Neural cell (in vitro differentiated cells): ENCODE measurements around the gene RASSF8. TPM values are rescaled to one million over a fixed set of nuclear protein-coding genes. Genes with fewer than 3 reads are reported as not detected.

Experiments used
- H2AFZ ChIP-seq: fragments of 200-600, 300-800 bp; sonication (generic), shearing (Covaris generic); 2 replicates; pipeline ENCODE4 v1.6.0; 2014; ENCODE audit warnings: low read depth, mild to moderate bottlenecking, antibody characterized with exemption, low read length, moderate library complexity
- H3F3A ChIP-seq: fragments of 200-600 bp; shearing (Covaris generic); 2 replicates; pipeline ENCODE4 v1.6.1; 2016; ENCODE audit warnings: mild to moderate bottlenecking, moderate library complexity, mixed read lengths, antibody characterized with exemption, low read length; ENCODE audit not compliant: insufficient read depth, poor library complexity, severe bottlenecking
- H3K27ac ChIP-seq: fragments of 200-600, 300-800 bp; sonication (generic), shearing (Covaris generic); 2 replicates; pipeline ENCODE4 v1.5.1; 2014; ENCODE audit warnings: mild to moderate bottlenecking, low read length, moderate library complexity
- H3K27me3 ChIP-seq: fragments of 300-800, 200-600 bp; sonication (generic), shearing (Covaris generic); 2 replicates; pipeline ENCODE4 v1.6.0; 2014; ENCODE audit warnings: mild to moderate bottlenecking, low read depth, low read length, moderate library complexity; ENCODE audit not compliant: insufficient read depth
- H3K36me3 ChIP-seq: fragments of 300-800, 200-600 bp; sonication (generic), shearing (Covaris generic); 2 replicates; pipeline ENCODE4 v1.5.1; 2014; ENCODE audit warnings: mild to moderate bottlenecking, antibody characterized with exemption, low read length, moderate library complexity; ENCODE audit not compliant: insufficient read depth
- H3K4me2 ChIP-seq: fragments of 300-800, 200-600 bp; sonication (generic), shearing (Covaris generic); 2 replicates; pipeline ENCODE4 v1.6.0; 2014; ENCODE audit warnings: mild to moderate bottlenecking, low read length
- H3K4me3 ChIP-seq: fragments of 300-800, 200-600 bp; sonication (generic), shearing (Covaris generic); 2 replicates; pipeline ENCODE4 v1.5.1; 2014; ENCODE audit warnings: mild to moderate bottlenecking, low read length, moderate library complexity
- H3K79me2 ChIP-seq: fragments of 200-600 bp; shearing (Covaris generic); replicated peaks from 2 replicates; pipeline ENCODE4 v1.6.0; 2014; ENCODE audit warnings: mild to moderate bottlenecking, low read length, moderate library complexity; ENCODE audit not compliant: insufficient read depth
- H3K9ac ChIP-seq: fragments of 300-800, 200-600 bp; sonication (generic), shearing (Covaris generic); 2 replicates; pipeline ENCODE4 v1.6.1; 2016; ENCODE audit warnings: mild to moderate bottlenecking, low read length, mixed read lengths
- H3K9me2 ChIP-seq: fragments of 200-600 bp; shearing (Covaris generic); 2 replicates; pipeline ENCODE4 v1.6.1; 2016; ENCODE audit warnings: mild to moderate bottlenecking, low read length, mixed read lengths; ENCODE audit not compliant: insufficient read depth
- H3K9me3 ChIP-seq: fragments of 200-600, 300-800 bp; sonication (generic), shearing (Covaris generic); 2 replicates; pipeline ENCODE4 v1.6.1; 2016; ENCODE audit warnings: mild to moderate bottlenecking, mixed run types, low read length, moderate library complexity, mixed read lengths
- H4K20me1 ChIP-seq: fragments of 200-600 bp; shearing (Covaris generic); 2 replicates; pipeline ENCODE4 v1.6.1; 2016; ENCODE audit warnings: mild to moderate bottlenecking, mixed run types; ENCODE audit not compliant: insufficient read depth
- EP300 ChIP-seq: fragments of 450-650 bp; conservative IDR thresholded peaks from 2 replicates; pipeline ENCODE4 v1.6.1; 2014; ENCODE audit warnings: antibody characterized with exemption, mild to moderate bottlenecking, moderate library complexity; ENCODE audit not compliant: poor library complexity, severe bottlenecking
- EZH2 ChIP-seq: fragments of 200-600, 300-800 bp; shearing (Covaris generic), sonication (generic); IDR thresholded peaks from 2 replicates; pipeline ENCODE4 v1.6.1; 2014; ENCODE audit warnings: antibody characterized with exemption, low read length, borderline replicate concordance, mild to moderate bottlenecking; ENCODE audit not compliant: insufficient read depth, poor library complexity, severe bottlenecking
- MXI1 ChIP-seq: fragments of 450-650 bp; conservative IDR thresholded peaks from 2 replicates; pipeline ENCODE4 v1.6.1; 2014; ENCODE audit warnings: antibody characterized with exemption, mild to moderate bottlenecking; ENCODE audit not compliant: poor library complexity, severe bottlenecking
- POLR2AphosphoS5 ChIP-seq: IDR thresholded peaks from 2 replicates; pipeline ENCODE4 v1.6.1; 2012
- RAD21 ChIP-seq: fragments of 450-650 bp; conservative IDR thresholded peaks from 2 replicates; pipeline ENCODE4 v1.6.1; 2014; ENCODE audit warnings: antibody characterized with exemption, mild to moderate bottlenecking, moderate library complexity
- SMC3 ChIP-seq: fragments of 450-650 bp; conservative IDR thresholded peaks from 2 replicates; pipeline ENCODE4 v1.6.1; 2014; ENCODE audit warnings: antibody characterized with exemption, mild to moderate bottlenecking, moderate library complexity; ENCODE audit not compliant: poor library complexity
- TAF1 ChIP-seq: IDR thresholded peaks from 2 replicates; pipeline ENCODE4 v1.6.1; 2012; ENCODE audit warnings: low read depth
- polyA plus RNA-seq: library from polyadenylated mRNA; depleted of rRNA; stranded (reverse); fragments of >200 nt; gene quantifications from 2 replicates; pipeline ENCODE4 v1.2.3, GENCODE V29; 2014
- TF ChIP-seq, protein P1 (sequence below): IDR thresholded peaks from 2 replicates; pipeline ENCODE4 v1.6.1; 2012; ENCODE audit warnings: borderline replicate concordance
- TF ChIP-seq, protein P2 (sequence below): fragments of 450-650 bp; IDR thresholded peaks from 2 replicates; pipeline ENCODE4 v1.5.1; 2014; ENCODE audit warnings: antibody characterized with exemption, mild to moderate bottlenecking, moderate library complexity; ENCODE audit not compliant: poor library complexity, severe bottlenecking

RASSF8 gene
- polyA plus RNA-seq, 1 donor from 2014 or later: 11.4 TPM

DNA sequence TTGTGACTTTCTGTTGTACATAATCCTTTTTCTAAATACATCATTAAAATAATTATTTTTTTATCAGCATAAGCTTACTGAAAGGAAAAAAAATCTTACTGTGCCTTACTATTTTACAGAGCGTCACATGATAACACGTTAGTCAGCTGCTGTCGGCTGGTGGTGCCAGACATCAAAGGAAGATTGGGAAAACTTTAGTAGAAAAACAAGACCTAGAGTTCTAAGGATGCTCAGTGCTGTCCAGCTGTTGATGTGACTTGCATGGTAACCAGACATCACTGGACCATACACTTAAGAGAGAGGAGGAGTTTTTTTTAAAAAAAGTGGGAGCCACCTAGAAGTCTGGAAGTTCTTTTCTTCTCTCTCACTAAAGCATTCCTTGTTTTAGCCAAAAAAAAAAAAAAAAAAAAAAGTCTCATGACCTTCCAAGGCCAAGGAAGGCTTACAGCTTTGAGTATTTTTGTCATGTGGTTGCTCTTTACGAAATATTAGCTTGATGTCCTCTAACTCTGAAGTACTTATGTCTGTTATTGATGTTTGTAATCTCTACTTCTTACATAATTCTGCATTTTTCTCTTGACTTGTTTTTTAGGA lies 4.5 kb downstream of the RASSF8 start:
- TF ChIP-seq MXI1 (no peak), SMC3 (no peak), POLR2AphosphoS5 (no peak), RAD21 (no peak), TAF1 (no peak)
- TF ChIP-seq, protein P1, sequence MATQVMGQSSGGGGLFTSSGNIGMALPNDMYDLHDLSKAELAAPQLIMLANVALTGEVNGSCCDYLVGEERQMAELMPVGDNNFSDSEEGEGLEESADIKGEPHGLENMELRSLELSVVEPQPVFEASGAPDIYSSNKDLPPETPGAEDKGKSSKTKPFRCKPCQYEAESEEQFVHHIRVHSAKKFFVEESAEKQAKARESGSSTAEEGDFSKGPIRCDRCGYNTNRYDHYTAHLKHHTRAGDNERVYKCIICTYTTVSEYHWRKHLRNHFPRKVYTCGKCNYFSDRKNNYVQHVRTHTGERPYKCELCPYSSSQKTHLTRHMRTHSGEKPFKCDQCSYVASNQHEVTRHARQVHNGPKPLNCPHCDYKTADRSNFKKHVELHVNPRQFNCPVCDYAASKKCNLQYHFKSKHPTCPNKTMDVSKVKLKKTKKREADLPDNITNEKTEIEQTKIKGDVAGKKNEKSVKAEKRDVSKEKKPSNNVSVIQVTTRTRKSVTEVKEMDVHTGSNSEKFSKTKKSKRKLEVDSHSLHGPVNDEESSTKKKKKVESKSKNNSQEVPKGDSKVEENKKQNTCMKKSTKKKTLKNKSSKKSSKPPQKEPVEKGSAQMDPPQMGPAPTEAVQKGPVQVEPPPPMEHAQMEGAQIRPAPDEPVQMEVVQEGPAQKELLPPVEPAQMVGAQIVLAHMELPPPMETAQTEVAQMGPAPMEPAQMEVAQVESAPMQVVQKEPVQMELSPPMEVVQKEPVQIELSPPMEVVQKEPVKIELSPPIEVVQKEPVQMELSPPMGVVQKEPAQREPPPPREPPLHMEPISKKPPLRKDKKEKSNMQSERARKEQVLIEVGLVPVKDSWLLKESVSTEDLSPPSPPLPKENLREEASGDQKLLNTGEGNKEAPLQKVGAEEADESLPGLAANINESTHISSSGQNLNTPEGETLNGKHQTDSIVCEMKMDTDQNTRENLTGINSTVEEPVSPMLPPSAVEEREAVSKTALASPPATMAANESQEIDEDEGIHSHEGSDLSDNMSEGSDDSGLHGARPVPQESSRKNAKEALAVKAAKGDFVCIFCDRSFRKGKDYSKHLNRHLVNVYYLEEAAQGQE: no peak
- TF ChIP-seq, protein P2, sequence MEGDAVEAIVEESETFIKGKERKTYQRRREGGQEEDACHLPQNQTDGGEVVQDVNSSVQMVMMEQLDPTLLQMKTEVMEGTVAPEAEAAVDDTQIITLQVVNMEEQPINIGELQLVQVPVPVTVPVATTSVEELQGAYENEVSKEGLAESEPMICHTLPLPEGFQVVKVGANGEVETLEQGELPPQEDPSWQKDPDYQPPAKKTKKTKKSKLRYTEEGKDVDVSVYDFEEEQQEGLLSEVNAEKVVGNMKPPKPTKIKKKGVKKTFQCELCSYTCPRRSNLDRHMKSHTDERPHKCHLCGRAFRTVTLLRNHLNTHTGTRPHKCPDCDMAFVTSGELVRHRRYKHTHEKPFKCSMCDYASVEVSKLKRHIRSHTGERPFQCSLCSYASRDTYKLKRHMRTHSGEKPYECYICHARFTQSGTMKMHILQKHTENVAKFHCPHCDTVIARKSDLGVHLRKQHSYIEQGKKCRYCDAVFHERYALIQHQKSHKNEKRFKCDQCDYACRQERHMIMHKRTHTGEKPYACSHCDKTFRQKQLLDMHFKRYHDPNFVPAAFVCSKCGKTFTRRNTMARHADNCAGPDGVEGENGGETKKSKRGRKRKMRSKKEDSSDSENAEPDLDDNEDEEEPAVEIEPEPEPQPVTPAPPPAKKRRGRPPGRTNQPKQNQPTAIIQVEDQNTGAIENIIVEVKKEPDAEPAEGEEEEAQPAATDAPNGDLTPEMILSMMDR: no peak
- H3K27ac ChIP-seq: no peak overlapping the region
- H3K4me3 ChIP-seq: no peak overlapping the region
- no peak overlapping the region for H2AFZ ChIP-seq
- no peaks in the 10 kb centered on the region for H3K27me3 ChIP-seq
- H3K9me3 ChIP-seq: no peaks in the 10 kb centered on the region
- no peaks in the 10 kb centered on the region for H4K20me1 ChIP-seq
- H3F3A ChIP-seq: no peaks in the 10 kb centered on the region
- no peak overlapping the region for H3K4me2 ChIP-seq
- no peaks in the 10 kb centered on the region for H3K36me3 ChIP-seq
- no peaks in the 10 kb centered on the region for H3K9me2 ChIP-seq
- H3K9ac ChIP-seq: no peak overlapping the region
- H3K79me2 ChIP-seq: peaks cover 52% of the 10 kb centered on the region

DNA sequence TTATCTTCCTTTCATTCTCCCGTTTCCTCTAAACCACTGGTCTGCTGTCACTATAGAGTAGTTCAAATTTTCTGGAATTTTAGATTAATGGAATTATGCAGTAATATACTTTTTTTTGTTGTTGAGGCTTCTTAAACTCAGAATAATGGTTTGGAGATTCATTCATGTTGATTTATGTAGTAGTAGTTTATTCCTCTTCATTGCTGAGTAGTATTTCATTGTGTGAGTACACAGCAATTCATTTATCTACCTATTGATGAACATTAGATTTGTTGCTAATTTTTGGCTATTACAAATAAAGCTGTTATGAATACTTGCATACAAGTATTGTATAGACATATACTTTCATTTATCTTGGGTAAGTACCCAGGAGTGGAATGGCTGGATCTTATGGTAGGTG lies 7.2 kb downstream of the RASSF8 start:
- no peaks in the 10 kb centered on the region for H3K9me2 ChIP-seq
- no peak overlapping the region for H3K27ac ChIP-seq
- no peaks in the 10 kb centered on the region for H4K20me1 ChIP-seq
- TF ChIP-seq RAD21: no peak
- TF ChIP-seq, protein P2: no peak
- no peak for TF ChIP-seq SMC3
- no peak for TF ChIP-seq TAF1
- TF ChIP-seq, protein P1: no peak
- TF ChIP-seq EZH2: no peak
- no peak for TF ChIP-seq EP300
- TF ChIP-seq MXI1: no peak
- TF ChIP-seq POLR2AphosphoS5: no peak
- H3F3A ChIP-seq: no peaks in the 10 kb centered on the region
- no peak overlapping the region for H3K4me3 ChIP-seq
- H3K4me2 ChIP-seq: no peak overlapping the region
- H3K79me2 ChIP-seq: peaks cover 64% of the 10 kb centered on the region
- no peak overlapping the region for H3K9ac ChIP-seq
- H2AFZ ChIP-seq: no peak overlapping the region
- H3K36me3 ChIP-seq: no peaks in the 10 kb centered on the region
- H3K9me3 ChIP-seq: no peaks in the 10 kb centered on the region
- no peaks in the 10 kb centered on the region for H3K27me3 ChIP-seq
